K562 (cell line): ENCODE results near the gene RPS8.

ENCODE experiments used
- CTCF ChIP-seq, 3 experiments: IDR thresholded peaks in 2 of 3; conservative IDR thresholded peaks in 1 of 3; 2 replicates each; pipeline ENCODE4 v1.5.1; 2011 to 2012; ENCODE audit warnings: low read length in 3 of 3, mild to moderate bottlenecking in 3 of 3, control low read depth in 2 of 3, improper control_type of control experiment in 1 of 3, inconsistent platforms in 1 of 3, low read depth in 1 of 3, mixed read lengths in 1 of 3, moderate library complexity in 1 of 3; ENCODE audit not compliant: insufficient read depth in 2 of 3
- FOSL1 ChIP-seq: fragments of 200-800 bp; sonication (Bioruptor generic); conservative IDR thresholded peaks from 2 replicates; pipeline ENCODE4 v1.6.1; 2016; ENCODE audit warnings: missing genetic modification characterization, missing compliant biosample characterization
- TF ChIP-seq, protein P1 (sequence below): sonication (generic); formaldehyde crosslinking; IDR thresholded peaks from 2 replicates; pipeline ENCODE4 v1.8.1; 2022; ENCODE audit warnings: missing genetic modification reagents

DNA sequence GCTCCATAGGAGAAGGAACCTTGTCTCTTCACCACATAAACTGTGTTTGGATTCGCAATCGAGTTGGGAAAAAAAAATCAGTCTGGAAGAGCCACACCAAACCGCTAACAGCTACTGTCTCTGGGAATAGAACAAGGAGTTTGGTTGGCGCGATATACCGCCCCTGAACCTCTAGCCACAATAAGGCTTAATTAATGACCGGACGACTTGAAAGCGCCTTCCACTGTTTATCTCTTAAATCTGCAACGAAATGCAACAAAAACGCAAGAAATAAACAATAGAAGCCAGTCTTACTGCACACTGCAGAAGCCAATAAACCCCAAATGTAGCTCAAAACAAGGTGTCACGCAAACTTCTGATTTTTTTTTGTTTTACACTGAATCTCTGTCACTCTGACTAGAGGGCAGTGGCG is 43.9 kb downstream of the RPS8 start:
- TF ChIP-seq CTCF (IDR thresholded peaks at IDR 0.05 in 2 of 3, conservative IDR thresholded peaks at IDR 0.05 in 1 of 3; ENCODE audit: insufficient read depth in 2 of 3, low read depth in 1 of 3, low read length in 3 of 3) (peak in 1 of 3 experiments; percentile 16; a peak in 1 of 6 replicates), FOSL1 (tag) (no peak)
- TF ChIP-seq, protein P1, sequence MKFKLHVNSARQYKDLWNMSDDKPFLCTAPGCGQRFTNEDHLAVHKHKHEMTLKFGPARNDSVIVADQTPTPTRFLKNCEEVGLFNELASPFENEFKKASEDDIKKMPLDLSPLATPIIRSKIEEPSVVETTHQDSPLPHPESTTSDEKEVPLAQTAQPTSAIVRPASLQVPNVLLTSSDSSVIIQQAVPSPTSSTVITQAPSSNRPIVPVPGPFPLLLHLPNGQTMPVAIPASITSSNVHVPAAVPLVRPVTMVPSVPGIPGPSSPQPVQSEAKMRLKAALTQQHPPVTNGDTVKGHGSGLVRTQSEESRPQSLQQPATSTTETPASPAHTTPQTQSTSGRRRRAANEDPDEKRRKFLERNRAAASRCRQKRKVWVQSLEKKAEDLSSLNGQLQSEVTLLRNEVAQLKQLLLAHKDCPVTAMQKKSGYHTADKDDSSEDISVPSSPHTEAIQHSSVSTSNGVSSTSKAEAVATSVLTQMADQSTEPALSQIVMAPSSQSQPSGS (CRISPR knock-in tag): no peak
